ENCODE results near the gene ARFRP1. TPM values are rescaled to one million over a fixed set of nuclear protein-coding genes. Genes with fewer than 3 reads are reported as not detected.

The ARFRP1 gene
- total RNA-seq, 1 donor from 2014 or later = 55.5 TPM

DNA sequence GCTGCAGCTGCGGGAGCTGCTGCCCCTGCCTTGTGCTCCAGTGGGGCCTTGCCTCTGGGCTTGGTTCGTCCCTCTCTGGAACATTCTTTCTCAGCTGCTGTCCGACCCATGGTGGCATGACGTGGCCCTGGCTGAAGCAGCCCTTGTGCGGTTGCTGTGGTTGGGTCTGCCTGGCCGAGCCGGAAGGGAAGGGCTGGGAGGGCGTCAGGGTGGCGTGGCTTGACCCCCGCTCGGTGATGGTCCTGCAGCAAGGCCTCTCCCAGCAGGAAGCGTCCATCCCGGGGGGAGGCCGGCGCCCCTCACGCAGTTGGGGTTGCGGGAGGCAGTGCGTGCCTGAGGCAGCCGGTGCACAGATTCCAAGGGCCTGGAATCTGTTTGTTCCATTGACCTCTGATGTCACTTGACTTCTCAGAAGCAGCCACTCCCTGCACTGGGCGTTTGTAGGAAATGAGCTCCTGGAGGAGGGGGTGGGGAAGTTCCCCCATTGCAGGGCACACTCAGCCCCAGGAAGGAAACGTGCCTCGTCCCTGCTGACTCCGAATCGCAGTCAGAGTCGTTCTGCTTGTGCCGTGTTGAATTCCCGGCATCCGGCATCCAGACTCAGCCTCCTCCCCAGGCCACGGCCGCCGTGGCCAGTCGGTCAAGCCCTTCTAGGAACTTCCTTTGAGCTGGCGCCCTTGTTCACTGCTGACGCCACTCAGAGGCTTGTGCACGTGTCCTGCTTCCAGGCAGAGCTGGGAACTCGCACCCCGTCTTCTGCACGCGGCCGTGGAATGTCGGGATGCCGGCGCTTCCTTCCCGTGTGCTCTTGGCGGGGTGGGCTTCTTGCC lies 21.1 kb downstream of the ARFRP1 start:
- Histone ChIP-seq H3K36me3 (ENCODE audit: control insufficient read depth, insufficient read depth, low read length) (no peaks in the 10 kb centered on the region), H3K4me3 (ENCODE audit: low read depth, low read length) (no peak overlapping the region), H3K27me3 (ENCODE audit: control insufficient read depth, insufficient read depth, low read length) (no peaks in the 10 kb centered on the region)
- TF ChIP-seq, protein P1, sequence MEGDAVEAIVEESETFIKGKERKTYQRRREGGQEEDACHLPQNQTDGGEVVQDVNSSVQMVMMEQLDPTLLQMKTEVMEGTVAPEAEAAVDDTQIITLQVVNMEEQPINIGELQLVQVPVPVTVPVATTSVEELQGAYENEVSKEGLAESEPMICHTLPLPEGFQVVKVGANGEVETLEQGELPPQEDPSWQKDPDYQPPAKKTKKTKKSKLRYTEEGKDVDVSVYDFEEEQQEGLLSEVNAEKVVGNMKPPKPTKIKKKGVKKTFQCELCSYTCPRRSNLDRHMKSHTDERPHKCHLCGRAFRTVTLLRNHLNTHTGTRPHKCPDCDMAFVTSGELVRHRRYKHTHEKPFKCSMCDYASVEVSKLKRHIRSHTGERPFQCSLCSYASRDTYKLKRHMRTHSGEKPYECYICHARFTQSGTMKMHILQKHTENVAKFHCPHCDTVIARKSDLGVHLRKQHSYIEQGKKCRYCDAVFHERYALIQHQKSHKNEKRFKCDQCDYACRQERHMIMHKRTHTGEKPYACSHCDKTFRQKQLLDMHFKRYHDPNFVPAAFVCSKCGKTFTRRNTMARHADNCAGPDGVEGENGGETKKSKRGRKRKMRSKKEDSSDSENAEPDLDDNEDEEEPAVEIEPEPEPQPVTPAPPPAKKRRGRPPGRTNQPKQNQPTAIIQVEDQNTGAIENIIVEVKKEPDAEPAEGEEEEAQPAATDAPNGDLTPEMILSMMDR (IDR thresholded peaks at IDR 0.05; ENCODE audit: insufficient read depth, low read length, severe bottlenecking) = no peak
- FAIRE-seq (no peak), DNase-seq (ENCODE audit: low read depth) (peak; percentile 72)

DNA sequence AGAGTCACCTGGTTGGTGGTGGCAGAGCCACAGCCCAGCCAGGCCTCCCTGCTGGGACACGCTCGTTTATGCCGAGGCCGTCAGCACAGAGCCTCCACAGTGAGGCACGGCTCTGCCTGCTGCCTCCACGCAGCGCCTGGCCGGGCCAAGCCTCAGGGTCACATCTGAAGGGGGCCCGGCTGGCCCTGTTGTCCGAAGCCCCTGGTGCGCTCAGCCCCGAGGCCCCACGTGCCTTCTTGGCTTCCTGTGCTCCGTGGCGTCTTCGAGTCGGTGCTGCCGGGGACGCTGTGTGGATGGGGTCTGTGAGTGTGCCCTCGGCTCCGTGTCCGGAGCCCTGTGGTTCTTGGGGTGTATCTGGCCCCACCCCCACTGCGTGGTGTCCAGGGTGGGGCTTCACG lies 21.7 kb downstream of the ARFRP1 start:
- TF ChIP-seq, protein P1 (IDR thresholded peaks at IDR 0.05; ENCODE audit: insufficient read depth, low read length, severe bottlenecking) = no peak
- no peak for FAIRE-seq
- no peak overlapping the region for H3K4me3 ChIP-seq (ENCODE audit: low read depth, low read length)
- H3K27me3 ChIP-seq (ENCODE audit: control insufficient read depth, insufficient read depth, low read length) = no peaks in the 10 kb centered on the region
- DNase-seq (ENCODE audit: low read depth) = no peak
- H3K36me3 ChIP-seq (ENCODE audit: control insufficient read depth, insufficient read depth, low read length) = no peaks in the 10 kb centered on the region

DNA sequence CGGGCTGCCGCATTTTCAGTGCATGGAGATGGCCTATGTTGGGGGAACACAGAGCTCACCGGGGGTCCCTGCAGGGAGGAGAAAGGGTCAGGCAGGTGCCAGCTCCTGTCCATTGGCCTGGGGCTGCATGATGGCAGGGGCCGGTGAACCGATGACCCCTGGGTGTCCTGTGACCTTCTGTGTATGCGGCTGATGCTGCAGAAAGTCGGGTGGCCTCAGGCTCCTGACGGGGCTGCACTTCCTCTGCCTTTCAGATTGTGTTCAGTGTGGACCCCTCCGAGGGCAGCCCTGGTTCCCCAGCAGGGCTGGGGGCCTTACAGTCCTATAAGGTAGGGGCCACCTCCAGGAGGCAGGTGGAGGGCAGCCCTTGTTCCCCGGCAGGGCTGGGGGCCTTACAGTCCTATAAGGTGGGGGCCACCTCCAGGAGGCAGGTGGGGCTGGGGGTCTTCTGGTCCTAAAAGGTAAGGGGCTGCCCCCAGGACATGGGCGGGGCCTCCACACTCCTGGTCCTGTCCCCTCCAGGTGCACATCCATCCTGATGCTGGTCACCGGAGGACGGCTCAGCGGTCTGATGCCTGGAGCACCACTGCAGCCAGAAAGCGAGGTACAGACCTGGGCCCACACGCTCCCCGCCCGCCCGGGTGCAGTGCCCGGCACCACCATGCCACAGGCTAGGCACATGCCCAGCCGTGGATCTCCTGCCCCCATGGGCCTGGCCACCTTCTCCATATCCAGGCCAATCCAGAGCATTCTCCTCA lies 22.3 kb downstream of the ARFRP1 start:
- DNase-seq (ENCODE audit: low read depth) (no peak), FAIRE-seq (no peak)
- TF ChIP-seq, protein P1 (IDR thresholded peaks at IDR 0.05; ENCODE audit: insufficient read depth, low read length, severe bottlenecking) = no peak
- H3K4me3 ChIP-seq (ENCODE audit: low read depth, low read length) = no peak overlapping the region
- no peaks in the 10 kb centered on the region for H3K36me3 ChIP-seq (ENCODE audit: control insufficient read depth, insufficient read depth, low read length)
- no peaks in the 10 kb centered on the region for H3K27me3 ChIP-seq (ENCODE audit: control insufficient read depth, insufficient read depth, low read length)

DNA sequence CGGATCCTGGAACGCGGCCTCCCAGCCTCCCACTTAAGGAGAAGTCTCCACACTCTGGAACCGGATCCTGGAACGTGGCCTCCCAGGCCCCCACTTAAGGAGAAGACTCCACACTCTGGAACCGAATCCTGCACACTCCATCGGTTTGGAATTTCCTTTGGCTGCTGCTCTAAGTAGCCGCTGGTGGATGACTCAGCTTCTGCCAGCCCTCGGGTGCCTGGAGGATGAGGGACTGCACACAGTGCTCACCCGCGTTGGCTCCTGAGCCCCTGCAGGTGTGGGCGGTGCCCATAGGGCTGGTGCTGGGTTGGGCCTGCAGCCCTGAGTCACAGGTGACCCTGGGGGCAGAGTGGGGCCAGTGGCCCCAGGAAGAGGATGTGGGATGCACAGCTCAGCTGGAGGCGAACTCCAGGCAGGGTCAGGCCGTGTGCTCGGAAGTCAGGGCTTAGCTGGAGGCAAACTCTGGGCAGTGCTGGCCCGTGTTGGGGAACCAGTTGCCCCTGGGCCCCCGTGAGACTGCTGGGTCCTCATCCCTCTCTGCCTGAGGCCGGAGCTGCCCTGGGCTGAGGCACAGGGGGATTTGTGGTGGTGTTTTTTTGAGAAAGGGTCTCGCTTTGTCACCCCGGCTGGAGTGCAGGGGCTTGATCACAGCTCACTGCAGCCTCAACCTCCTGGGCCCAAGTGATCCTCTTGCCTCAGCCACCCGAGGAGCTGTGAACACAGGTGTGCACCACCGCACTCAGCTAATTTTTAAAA lies 25.2 kb downstream of the ARFRP1 start:
- Histone ChIP-seq H3K4me3 (ENCODE audit: low read depth, low read length) (no peak overlapping the region), H3K36me3 (ENCODE audit: control insufficient read depth, insufficient read depth, low read length) (no peaks in the 10 kb centered on the region), H3K27me3 (ENCODE audit: control insufficient read depth, insufficient read depth, low read length) (no peaks in the 10 kb centered on the region)
- TF ChIP-seq, protein P1 (IDR thresholded peaks at IDR 0.05; ENCODE audit: insufficient read depth, low read length, severe bottlenecking) = no peak
- DNase-seq (ENCODE audit: low read depth) = peak; percentile 98
- peak; percentile 58 for FAIRE-seq

DNA sequence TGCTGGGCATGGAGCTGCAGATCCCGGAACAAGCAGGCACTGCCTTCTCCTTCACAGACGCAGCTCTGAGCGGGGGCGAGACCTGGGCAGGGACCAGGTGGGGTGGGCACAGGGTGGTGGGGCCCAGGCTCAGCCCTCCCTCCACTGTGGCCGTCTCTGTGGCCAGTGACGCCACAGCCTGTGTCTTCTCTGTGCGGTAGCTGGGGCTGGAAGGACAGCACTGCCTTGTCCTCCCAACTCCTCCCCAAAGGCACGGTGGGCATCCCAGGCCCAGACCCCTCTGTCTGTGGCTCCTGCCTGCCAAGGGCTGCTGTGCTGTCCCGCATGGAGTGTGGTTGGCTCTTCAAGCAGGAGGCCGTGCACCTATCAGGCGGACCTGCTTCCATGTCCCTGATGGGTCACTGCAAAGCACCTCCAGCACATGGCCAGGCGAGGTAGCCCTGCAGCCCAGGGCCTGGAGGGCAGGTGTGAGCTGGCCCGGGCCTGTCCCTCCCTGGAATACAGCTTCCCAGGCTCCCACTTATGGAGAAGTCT lies 26.1 kb downstream of the ARFRP1 start:
- H3K36me3 ChIP-seq (ENCODE audit: control insufficient read depth, insufficient read depth, low read length) = no peaks in the 10 kb centered on the region
- no peak overlapping the region for H3K4me3 ChIP-seq (ENCODE audit: low read depth, low read length)
- TF ChIP-seq, protein P1 (IDR thresholded peaks at IDR 0.05; ENCODE audit: insufficient read depth, low read length, severe bottlenecking) = no peak
- DNase-seq (ENCODE audit: low read depth) = no peak
- no peak for FAIRE-seq
- H3K27me3 ChIP-seq (ENCODE audit: control insufficient read depth, insufficient read depth, low read length) = no peaks in the 10 kb centered on the region
